Activated T-cell treated with anti-CD3 and anti-CD28 coated beads for 48 hours (primary cell): ENCODE measurements around the gene IL1RL2.

Experiments
- DNase-seq: peaks from one replicate; pipeline ENCODE4 v3.0.0-alpha.2; 2020; ENCODE audit warnings: low read depth

IL1RL2 gene

GRCh38 chr2:102186791-102187495 lies at the start of gene IL1RL2:
Gene IL1RL2 (plus strand): TSS chr2:102187023. CDS start chr2:102187868, 845 bp downstream.
- DNase-seq: peak; percentile 6

- peak; percentile 40 for DNase-seq
These were observed 49.7 kb upstream of the IL1RL2 start for GRCh38 chr2:102137138-102137537.

- DNase-seq: no peak
These were observed 48.5 kb upstream of the IL1RL2 start for GRCh38 chr2:102138331-102138730.

GRCh38 chr2:102139851-102140250 lies 47.0 kb upstream of the IL1RL2 start:
- no peak for DNase-seq

GRCh38 chr2:102140377-102140776 lies 46.4 kb upstream of the IL1RL2 start:
- no peak for DNase-seq

- no peak for DNase-seq
These were observed 45.5 kb upstream of the IL1RL2 start for GRCh38 chr2:102141011-102141943.

- DNase-seq: no peak
These were observed 44.6 kb upstream of the IL1RL2 start, which contains the start of gene IL1R1 for GRCh38 chr2:102141970-102142828. Gene IL1R1 (plus strand): TSS chr2:102142746. CDS start chr2:102157725, 14,979 bp downstream.

- DNase-seq: no peak
These were observed 43.9 kb upstream of the IL1RL2 start for GRCh38 chr2:102142829-102143449.

- DNase-seq: no peak
These were observed 43.3 kb upstream of the IL1RL2 start for GRCh38 chr2:102143450-102143985.

GRCh38 chr2:102144128-102144527 lies 42.7 kb upstream of the IL1RL2 start:
- no peak for DNase-seq

- DNase-seq: no peak
These were observed 41.7 kb upstream of the IL1RL2 start for GRCh38 chr2:102145107-102145506.

GRCh38 chr2:102145934-102146333 lies 40.9 kb upstream of the IL1RL2 start:
- DNase-seq: no peak

GRCh38 chr2:102147935-102148334 lies 38.9 kb upstream of the IL1RL2 start:
- peak; percentile 46 for DNase-seq

GRCh38 chr2:102149243-102149642 lies 37.6 kb upstream of the IL1RL2 start:
- DNase-seq: no peak

GRCh38 chr2:102149644-102150455 lies 37.0 kb upstream of the IL1RL2 start:
- no peak for DNase-seq

- no peak for DNase-seq
These were observed 32.5 kb upstream of the IL1RL2 start for GRCh38 chr2:102154364-102154763.

GRCh38 chr2:102154946-102155702 lies 31.7 kb upstream of the IL1RL2 start:
- no peak for DNase-seq

GRCh38 chr2:102155703-102156515 lies 30.9 kb upstream of the IL1RL2 start:
- DNase-seq: no peak
